Activated CD8-positive, alpha-beta memory T cell treated with anti-CD3 and anti-CD28 coated beads, Interleukin-2, amount 50 U/mL, for 48 hours (primary cell): ENCODE measurements around the gene SLCO3A1.
A peak's percentile ranks its signal among the peaks of the same experiment; 100 is the strongest.

Experiments
- DNase-seq: peaks from one replicate; pipeline ENCODE4 v3.0.0-alpha.2; 2020

The SLCO3A1 gene

GRCh38 chr15:92111291-92111690, 257.8 kb downstream of the SLCO3A1 start:
- no peak for DNase-seq

- DNase-seq: no peak
These were observed 258.2 kb downstream of the SLCO3A1 start for GRCh38 chr15:92111751-92112150.

DNA sequence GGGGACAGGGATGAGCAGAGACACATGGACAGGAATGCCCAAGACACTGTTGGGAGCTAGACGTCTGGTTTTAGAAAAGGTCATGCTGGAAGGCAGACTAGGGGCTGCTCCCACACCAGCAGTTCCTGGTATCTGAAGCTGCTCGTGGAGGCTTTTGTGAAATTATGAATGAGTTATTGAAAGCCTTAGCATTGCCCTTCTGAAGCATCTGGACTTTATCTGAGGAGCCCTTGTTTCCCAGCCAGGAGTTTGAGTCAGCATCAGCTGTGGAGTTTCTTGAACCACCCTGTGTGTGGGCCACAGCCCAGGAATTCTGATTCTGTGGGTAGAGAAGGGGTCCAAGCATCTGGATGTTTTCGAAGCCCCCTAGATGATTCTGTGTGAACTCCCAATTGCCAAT, 258.7 kb downstream of the SLCO3A1 start:
- no peak for DNase-seq

GRCh38 chr15:92112711-92113110, 259.2 kb downstream of the SLCO3A1 start:
- no peak for DNase-seq

DNA sequence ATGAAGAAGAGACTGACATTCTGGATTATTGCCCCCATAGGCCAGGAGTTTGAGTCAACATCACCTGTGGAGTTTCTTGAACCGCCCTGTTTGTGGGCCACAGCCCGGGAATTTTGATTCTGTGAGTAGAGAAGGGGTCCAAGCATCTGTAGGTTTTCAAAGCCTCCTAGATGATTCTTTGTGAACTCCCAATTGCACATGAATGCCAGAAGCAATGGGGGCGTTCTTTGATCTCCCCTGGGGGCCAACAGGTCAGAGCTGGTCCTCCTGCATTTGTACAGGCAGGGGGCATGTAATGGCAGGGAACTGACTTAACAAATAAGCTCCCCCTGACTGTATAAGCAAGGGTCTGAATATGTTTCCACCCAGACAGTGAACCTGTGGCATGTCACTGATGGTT, 260.3 kb downstream of the SLCO3A1 start:
- no peak for DNase-seq

- no peak for DNase-seq
These were observed 262.3 kb downstream of the SLCO3A1 start for GRCh38 chr15:92115834-92116233.

DNA sequence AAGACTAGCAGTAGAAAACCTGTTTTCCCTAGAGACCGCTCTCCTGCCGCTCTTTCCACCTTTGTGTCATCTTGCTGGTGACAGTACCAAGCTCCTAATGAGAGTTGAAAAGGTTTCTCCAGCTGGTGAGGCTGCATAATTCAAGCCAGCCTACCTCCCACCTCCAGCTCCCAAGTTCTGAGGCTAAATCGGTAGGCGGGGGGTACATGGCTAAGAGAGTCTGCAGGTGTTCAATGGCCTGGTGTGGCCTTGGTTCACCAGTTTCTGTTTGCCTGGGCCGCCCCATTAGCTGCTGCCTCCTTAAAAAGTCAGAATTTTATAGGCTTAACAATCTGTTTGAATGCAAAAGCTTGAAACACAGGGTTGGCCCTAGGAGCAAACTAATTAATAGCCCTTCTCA, 262.8 kb downstream of the SLCO3A1 start:
- DNase-seq: no peak

GRCh38 chr15:92117261-92117731, 263.8 kb downstream of the SLCO3A1 start:
- DNase-seq: no peak

GRCh38 chr15:92118162-92118935, 264.8 kb downstream of the SLCO3A1 start:
- DNase-seq: no peak

- no peak for DNase-seq
These were observed 265.4 kb downstream of the SLCO3A1 start for GRCh38 chr15:92118936-92119325.

- no peak for DNase-seq
These were observed 266.7 kb downstream of the SLCO3A1 start for GRCh38 chr15:92120094-92120795.

DNA sequence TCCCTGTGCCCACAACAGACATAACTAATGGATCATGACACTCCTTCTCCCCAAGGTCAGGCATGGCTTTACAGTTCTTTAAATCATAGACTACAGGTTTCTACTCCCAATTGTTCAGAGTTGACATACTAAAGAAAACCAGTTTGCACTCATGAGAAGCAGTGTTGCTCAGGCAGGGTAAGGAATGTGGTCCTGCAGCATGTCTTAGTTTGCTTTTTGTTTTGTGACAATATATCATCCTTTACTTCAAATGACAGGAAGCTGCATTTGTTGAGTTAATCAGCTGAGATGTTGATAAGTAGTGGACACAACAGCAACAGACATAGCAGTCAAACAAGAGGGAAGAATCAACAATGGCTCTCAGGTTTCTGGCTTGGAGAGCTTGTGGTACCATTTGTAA, 267.5 kb downstream of the SLCO3A1 start:
- no peak for DNase-seq

- no peak for DNase-seq
These were observed 268.8 kb downstream of the SLCO3A1 start for GRCh38 chr15:92122259-92122658.

DNA sequence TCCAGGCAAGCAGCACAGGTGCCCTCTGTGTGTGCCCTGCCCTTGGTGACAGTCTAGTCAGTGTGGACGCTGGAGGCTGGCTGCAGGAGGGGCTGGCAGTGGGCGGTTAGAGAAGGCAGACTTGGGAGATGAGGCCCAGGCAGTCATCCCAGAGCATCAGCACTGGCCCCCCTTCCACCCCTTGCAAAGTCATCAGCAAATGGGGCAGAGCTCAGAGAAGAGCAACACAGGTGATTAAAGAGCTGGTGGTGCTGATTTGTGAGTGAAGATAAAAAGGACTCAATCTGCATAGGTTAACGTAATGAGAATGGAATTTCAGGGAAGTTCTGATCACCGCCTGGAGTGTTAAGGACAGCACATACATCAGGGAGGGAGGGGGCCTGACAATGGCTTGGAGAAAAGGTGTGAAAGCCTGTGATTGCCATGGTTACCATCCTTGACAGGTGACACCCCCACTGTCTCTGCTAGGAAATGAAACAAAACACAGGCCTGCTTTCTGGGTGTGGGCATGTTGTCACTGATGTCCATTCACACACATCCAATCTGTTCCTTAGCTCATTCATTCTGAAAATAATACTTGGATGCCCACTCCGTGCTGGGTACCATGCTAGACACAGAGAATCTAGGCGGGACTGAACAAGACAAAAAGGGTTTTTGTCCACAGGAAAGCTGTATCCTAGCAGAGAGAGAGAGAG, 270.6 kb downstream of the SLCO3A1 start:
- no peak for DNase-seq

- DNase-seq: no peak
These were observed 271.1 kb downstream of the SLCO3A1 start for GRCh38 chr15:92124657-92125010.

DNA sequence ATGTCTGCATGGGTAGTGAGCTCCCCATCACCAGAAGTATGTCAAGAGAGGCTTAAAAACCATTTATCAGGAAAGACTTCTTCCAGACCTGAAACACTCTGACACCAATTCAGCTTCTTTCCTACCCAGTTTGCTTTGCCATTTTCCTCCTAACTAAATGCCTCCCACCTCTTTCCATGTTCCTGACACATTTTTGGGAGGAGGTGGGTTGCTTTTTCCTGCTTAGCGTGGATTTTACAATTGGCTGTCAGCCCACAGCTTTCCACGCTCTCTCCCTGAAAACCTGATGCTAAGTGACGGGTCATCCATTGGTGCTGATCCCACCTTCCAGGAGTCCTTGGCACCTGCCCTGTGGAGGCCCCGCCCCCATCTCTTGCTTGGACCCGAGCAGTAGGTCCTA, 275.3 kb downstream of the SLCO3A1 start:
- peak; percentile 40 for DNase-seq

GRCh38 chr15:92130244-92130643, 276.7 kb downstream of the SLCO3A1 start:
- no peak for DNase-seq

DNA sequence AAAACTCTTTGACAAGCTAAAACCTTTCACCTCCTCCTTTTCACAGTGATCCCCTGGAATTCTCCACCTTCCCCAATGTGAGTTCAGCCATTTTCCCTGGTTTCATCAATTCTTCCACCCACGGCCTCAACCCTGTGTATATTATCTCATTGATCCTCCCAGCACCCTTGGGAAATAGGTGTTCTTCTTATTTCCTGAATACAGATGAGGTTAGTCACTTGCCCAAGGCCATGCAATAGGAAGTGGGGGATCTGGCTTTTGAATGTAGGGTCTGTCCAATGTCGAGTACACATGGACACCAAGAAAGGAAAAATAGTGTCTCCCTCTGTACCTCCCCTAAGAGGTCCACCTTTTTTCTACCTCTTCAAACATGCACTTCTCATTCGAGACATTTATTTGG, 277.4 kb downstream of the SLCO3A1 start:
- DNase-seq: peak; percentile 6

DNA sequence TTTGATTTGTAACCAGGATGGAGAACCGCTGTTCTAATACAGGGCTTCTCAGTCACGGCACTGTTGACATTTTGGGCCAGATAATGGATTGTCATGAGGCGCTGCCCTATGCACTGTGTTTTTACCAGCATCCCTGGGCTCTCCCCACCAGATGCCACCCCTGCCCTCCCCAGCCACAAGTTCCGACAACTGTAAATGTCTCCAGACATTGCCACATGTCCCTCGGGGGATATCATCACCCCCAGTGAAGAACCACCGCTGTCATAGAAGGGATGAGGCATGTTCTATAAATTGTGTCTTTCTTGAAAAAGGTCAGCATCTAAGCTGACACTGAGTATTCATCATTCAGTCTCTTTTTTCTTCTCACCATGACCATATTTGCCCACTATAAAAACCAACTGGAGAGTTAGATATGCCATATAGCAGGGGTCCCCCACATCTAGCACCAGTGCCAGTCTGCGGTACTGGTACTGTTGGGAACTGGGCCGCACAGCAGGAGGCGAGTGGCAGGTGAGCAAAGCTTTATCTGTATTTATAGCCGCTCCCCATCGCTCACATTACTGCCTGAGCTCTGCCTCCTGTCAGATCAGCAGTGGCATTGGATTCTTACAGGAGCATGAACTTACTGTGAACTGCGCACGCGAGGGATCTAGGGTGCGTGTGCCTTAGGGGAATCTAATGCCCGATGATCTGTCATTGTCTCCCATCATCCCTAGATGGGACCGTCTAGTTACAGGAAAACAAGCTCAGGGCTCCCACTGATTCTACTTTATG, 279.7 kb downstream of the SLCO3A1 start:
- peak; percentile 7 for DNase-seq

- peak; percentile 6 for DNase-seq
These were observed 287.3 kb downstream of the SLCO3A1 start for GRCh38 chr15:92140796-92141195.

GRCh38 chr15:92141607-92142006, 288.1 kb downstream of the SLCO3A1 start:
- peak; percentile 12 for DNase-seq

DNA sequence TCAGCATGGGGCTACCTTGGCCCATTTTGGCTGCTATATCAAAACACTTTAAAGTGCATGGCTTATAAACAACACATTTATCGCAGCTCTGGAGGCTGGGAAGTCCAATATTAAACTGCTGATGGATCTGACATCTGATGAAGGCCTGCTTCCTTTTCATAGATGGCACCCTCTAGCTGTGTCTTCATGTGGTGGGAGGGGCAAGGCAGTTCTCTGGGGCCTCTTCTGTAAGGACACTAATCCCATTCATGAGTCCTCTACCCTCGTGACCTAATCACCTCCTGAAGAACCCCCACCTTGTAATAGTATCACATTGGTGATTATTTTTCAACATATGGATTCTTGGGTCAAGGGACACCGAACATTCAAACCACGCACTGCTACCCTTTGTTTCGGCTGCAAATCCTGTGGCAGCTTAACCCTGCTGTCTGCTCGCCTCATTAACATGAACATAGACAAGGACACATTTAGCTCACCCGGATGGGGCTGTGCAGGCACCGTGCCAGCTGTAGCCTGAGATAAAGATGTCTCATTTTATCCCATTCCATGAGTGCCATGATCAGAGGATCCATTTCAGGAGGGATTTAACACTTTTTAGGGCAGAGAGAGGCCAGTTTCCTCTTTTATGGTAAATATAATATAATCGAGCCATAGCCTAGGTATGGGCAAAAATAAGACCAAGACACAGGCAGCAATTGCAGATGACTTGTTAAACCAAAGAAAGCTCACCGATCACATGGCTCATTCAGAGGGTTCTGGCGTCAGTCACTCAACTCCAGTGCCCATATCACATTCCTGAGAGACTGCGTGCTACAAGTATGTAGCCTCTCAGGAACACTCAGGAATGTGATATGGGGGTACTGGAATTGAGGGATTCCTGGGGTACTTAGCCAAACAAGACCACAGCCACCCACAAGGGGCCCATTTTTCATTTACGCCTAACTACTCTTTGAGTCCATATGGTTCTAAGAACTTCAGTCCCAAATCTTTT, 289.0 kb downstream of the SLCO3A1 start:
- peak; percentile 38 for DNase-seq
